ENCODE measurements around the gene IP6K2.
A peak's percentile ranks its signal among the peaks of the same experiment; 100 is the strongest.

Gene IP6K2

GRCh38 chr3:48681541-48681880 is 35.5 kb downstream of the IP6K2 start:
- Mint-ChIP-seq H3K4me3 (no peak overlapping the region), H3K36me3 (ENCODE audit: low read depth) (peaks cover 89% of the 10 kb centered on the region), H3K9me3 (no peaks in the 10 kb centered on the region), H3K4me1 (ENCODE audit: low read depth) (peaks cover 51% of the 10 kb centered on the region), H3K27ac (no peak overlapping the region), H3K27me3 (no peaks in the 10 kb centered on the region)
- intact Hi-C loops (cut with micrococcal nuclease), result loop anchor here (10.0 kb wide), 1 partner anchor 217 kb away; a partner anchor contains a TSS

- peak overlapping the region; percentile 3 for H3K27ac Mint-ChIP-seq
- no peaks in the 10 kb centered on the region for H3K9me3 Mint-ChIP-seq
- peaks cover 46% of the 10 kb centered on the region for H3K4me1 Mint-ChIP-seq (ENCODE audit: low read depth)
- H3K36me3 Mint-ChIP-seq (ENCODE audit: low read depth), result peaks cover 91% of the 10 kb centered on the region
- H3K27me3 Mint-ChIP-seq, result no peaks in the 10 kb centered on the region
- peak overlapping the region; percentile 33 for H3K4me3 Mint-ChIP-seq
- intact Hi-C loops (cut with micrococcal nuclease), result loop anchor here (10.0 kb wide), 1 partner anchor 216 kb away; a partner anchor contains a TSS
Measured at GRCh38 chr3:48680811-48681540, 36.0 kb downstream of the IP6K2 start.

- intact Hi-C loops (cut with micrococcal nuclease), result loop anchor here (10.0 kb wide), 1 partner anchor 215 kb away; a partner anchor contains a TSS
- Mint-ChIP-seq H3K4me1 (ENCODE audit: low read depth) (peaks cover 38% of the 10 kb centered on the region), H3K27me3 (no peaks in the 10 kb centered on the region), H3K36me3 (ENCODE audit: low read depth) (peaks cover 93% of the 10 kb centered on the region), H3K4me3 (no peak overlapping the region), H3K27ac (no peak overlapping the region), H3K9me3 (no peaks in the 10 kb centered on the region)
Measured at GRCh38 chr3:48679411-48680391, 37.3 kb downstream of the IP6K2 start.

- Mint-ChIP-seq H3K9me3 (no peaks in the 10 kb centered on the region), H3K27me3 (no peaks in the 10 kb centered on the region), H3K4me3 (no peak overlapping the region), H3K36me3 (ENCODE audit: low read depth) (peaks cover 96% of the 10 kb centered on the region), H3K27ac (no peak overlapping the region), H3K4me1 (ENCODE audit: low read depth) (peaks cover 28% of the 10 kb centered on the region)
- intact Hi-C loops (cut with micrococcal nuclease), result no loop called here
Measured at GRCh38 chr3:48678566-48679380, 38.2 kb downstream of the IP6K2 start.

- peaks cover 22% of the 10 kb centered on the region for H3K4me1 Mint-ChIP-seq (ENCODE audit: low read depth)
- H3K9me3 Mint-ChIP-seq, result no peaks in the 10 kb centered on the region
- intact Hi-C loops (cut with micrococcal nuclease), result no loop called here
- H3K27ac Mint-ChIP-seq, result no peak overlapping the region
- no peak overlapping the region for H3K4me3 Mint-ChIP-seq
- peaks cover 100% of the 10 kb centered on the region for H3K36me3 Mint-ChIP-seq (ENCODE audit: low read depth)
- no peaks in the 10 kb centered on the region for H3K27me3 Mint-ChIP-seq
Measured at GRCh38 chr3:48678056-48678455, 39.0 kb downstream of the IP6K2 start.

- intact Hi-C loops (cut with micrococcal nuclease), result no loop called here
- Mint-ChIP-seq H3K27ac (no peak overlapping the region), H3K4me1 (ENCODE audit: low read depth) (peaks cover 2% of the 10 kb centered on the region), H3K4me3 (no peak overlapping the region), H3K9me3 (no peaks in the 10 kb centered on the region), H3K36me3 (ENCODE audit: low read depth) (peaks cover 89% of the 10 kb centered on the region), H3K27me3 (no peaks in the 10 kb centered on the region)
Measured at GRCh38 chr3:48674505-48674904, 42.5 kb downstream of the IP6K2 start.

GRCh38 chr3:48672522-48672921 is 44.5 kb downstream of the IP6K2 start:
- no peaks in the 10 kb centered on the region for H3K27me3 Mint-ChIP-seq
- intact Hi-C loops (cut with micrococcal nuclease), result no loop called here
- H3K9me3 Mint-ChIP-seq, result no peaks in the 10 kb centered on the region
- peaks cover 69% of the 10 kb centered on the region for H3K36me3 Mint-ChIP-seq (ENCODE audit: low read depth)
- no peak overlapping the region for H3K4me3 Mint-ChIP-seq
- no peaks in the 10 kb centered on the region for H3K4me1 Mint-ChIP-seq (ENCODE audit: low read depth)
- H3K27ac Mint-ChIP-seq, result no peak overlapping the region

GRCh38 chr3:48664929-48665328 is 52.1 kb downstream of the IP6K2 start:
- H3K9me3 Mint-ChIP-seq, result no peaks in the 10 kb centered on the region
- H3K27ac Mint-ChIP-seq, result no peak overlapping the region
- H3K27me3 Mint-ChIP-seq, result peaks cover 37% of the 10 kb centered on the region
- peaks cover 20% of the 10 kb centered on the region for H3K36me3 Mint-ChIP-seq (ENCODE audit: low read depth)
- no peak overlapping the region for H3K4me3 Mint-ChIP-seq
- peaks cover 36% of the 10 kb centered on the region for H3K4me1 Mint-ChIP-seq (ENCODE audit: low read depth)
- intact Hi-C loops (cut with micrococcal nuclease), result no loop called here

GRCh38 chr3:48664313-48664644 is 52.7 kb downstream of the IP6K2 start:
- Mint-ChIP-seq H3K4me3 (peak overlapping the region; percentile 80), H3K36me3 (ENCODE audit: low read depth) (peaks cover 20% of the 10 kb centered on the region), H3K27ac (no peak overlapping the region), H3K9me3 (no peaks in the 10 kb centered on the region), H3K4me1 (ENCODE audit: low read depth) (peaks cover 36% of the 10 kb centered on the region), H3K27me3 (peaks cover 43% of the 10 kb centered on the region)
- intact Hi-C loops (cut with micrococcal nuclease), result no loop called here

- peaks cover 36% of the 10 kb centered on the region for H3K4me1 Mint-ChIP-seq (ENCODE audit: low read depth)
- intact Hi-C loops (cut with micrococcal nuclease), result no loop called here
- H3K4me3 Mint-ChIP-seq, result peak overlapping the region; percentile 80
- H3K27ac Mint-ChIP-seq, result peak overlapping the region; percentile 84
- H3K27me3 Mint-ChIP-seq, result peaks cover 49% of the 10 kb centered on the region
- H3K36me3 Mint-ChIP-seq (ENCODE audit: low read depth), result peaks cover 20% of the 10 kb centered on the region
- no peaks in the 10 kb centered on the region for H3K9me3 Mint-ChIP-seq
Measured at GRCh38 chr3:48663489-48664312, 53.3 kb downstream of the IP6K2 start.

- Mint-ChIP-seq H3K27ac (peak within 1 kb of the TSS; percentile 84), H3K36me3 (ENCODE audit: low read depth) (peaks cover 20% of the 10 kb centered on the region), H3K4me1 (ENCODE audit: low read depth) (peaks cover 36% of the 10 kb centered on the region), H3K27me3 (peaks cover 53% of the 10 kb centered on the region), H3K4me3 (peak within 1 kb of the TSS; percentile 80), H3K9me3 (no peaks in the 10 kb centered on the region)
- intact Hi-C loops (cut with micrococcal nuclease), result no loop called here
Measured at GRCh38 chr3:48662753-48663488, 54.1 kb downstream of the IP6K2 start, which contains the start of gene CELSR3. Gene CELSR3, minus strand, starts transcription at chr3:48662886. Its CDS starts 252 bp downstream, at chr3:48662634.

- Mint-ChIP-seq H3K36me3 (ENCODE audit: low read depth) (peaks cover 20% of the 10 kb centered on the region), H3K27ac (no peak overlapping the region), H3K9me3 (no peaks in the 10 kb centered on the region), H3K4me1 (ENCODE audit: low read depth) (peaks cover 36% of the 10 kb centered on the region), H3K4me3 (no peak overlapping the region), H3K27me3 (peaks cover 60% of the 10 kb centered on the region)
- intact Hi-C loops (cut with micrococcal nuclease), result no loop called here
Measured at GRCh38 chr3:48662145-48662752, 54.8 kb downstream of the IP6K2 start.

Data from dendritic cell treated with granulocyte-macrophage colony-stimulating factor and Interleukin-4, amounts not matched to agents 40 ng/mL and 50 ng/mL, for 4 days (primary cell).